GM21447 (cell line): ENCODE data around the gene COL16A1.
"Not testable (repeated sequence)": the region's sequence is repeated elsewhere in the genome, so short reads cannot be mapped to it uniquely, and the experiment has no call there.

Experiments used
- ATAC-seq: cut with Tn5 transposase; IDR thresholded peaks from one replicate; pipeline ENCODE4 v1.9.1; 2021; ENCODE audit not compliant: unreplicated experiment

Gene COL16A1

DNA sequence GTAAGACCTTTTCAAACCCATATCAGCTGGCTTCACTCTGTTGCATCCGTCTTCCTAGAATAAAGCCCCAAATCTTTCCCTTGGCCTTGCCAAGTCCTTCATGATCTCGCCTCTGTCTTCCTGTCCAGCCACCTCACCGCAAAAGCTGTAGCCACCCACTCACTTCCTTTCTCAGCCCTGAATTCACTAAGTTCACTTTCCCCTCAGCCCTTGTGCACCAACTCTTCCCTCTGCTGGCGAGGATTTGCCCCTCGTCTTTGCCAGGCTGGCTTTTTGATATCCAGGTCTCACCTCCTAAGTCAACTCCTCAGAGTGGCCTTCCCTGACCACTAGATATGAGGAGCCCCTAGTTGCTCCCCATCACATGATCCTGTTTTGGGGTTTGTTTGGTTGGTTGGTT is 3.9 kb upstream of the COL16A1 start:
- ATAC-seq: no peak

DNA sequence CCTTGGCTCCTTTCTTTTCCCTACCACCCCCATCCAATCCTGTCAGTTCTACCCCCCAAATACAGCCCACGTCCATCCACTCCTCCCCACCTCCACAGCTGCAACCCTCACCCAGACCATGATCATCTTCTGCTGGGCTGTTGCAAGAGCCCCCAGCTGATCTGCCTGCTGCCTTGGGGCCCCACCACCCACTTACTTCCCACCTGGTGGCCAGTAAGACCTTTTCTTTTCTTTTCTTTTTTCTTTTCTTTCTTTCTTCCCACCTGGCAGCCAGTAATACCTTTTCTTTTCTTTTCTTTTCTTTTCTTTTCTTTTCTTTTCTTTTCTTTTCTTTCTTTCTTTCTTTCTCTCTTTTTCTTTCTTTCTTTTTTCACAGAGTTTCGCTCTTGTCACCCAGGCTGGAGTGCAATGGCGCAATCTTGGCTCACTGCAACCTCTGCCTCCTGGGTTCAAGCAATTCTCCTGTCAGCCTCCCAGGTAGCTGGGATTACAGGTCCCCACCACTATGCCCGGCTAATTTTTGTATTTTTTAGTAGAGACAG is 3.3 kb upstream of the COL16A1 start:
- not testable (repeated sequence) for ATAC-seq

DNA sequence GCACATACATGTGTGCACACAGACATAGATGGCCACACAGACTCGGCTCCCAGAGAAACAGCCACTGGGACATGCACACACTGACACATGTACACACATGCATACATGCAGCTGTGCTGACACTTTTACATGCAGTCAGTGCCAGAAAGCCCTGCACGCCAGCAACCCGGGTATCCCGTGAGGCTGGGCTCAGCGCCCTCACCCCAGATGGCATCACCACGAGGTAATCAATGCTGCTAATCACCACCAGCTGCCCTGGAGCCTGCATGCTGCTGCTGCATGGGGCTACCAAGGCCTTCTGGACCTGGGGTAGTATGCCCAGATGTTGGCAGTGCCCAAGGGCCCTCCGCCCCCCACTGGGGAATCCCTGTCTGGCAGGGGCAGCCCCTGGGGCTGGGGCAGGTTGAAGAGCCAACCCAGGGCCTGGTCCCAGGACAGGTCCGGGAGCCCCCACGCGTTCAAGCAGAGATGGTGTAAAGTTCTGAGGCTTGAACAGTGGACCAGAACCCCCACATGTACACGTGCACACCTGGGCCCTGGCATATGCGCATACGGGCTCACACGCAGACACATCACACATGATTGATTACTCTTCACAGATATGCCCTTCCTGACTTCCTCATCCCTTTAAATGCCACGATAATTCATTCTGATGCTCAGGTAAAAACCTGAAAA is 2.7 kb upstream of the COL16A1 start:
- no peak for ATAC-seq

DNA sequence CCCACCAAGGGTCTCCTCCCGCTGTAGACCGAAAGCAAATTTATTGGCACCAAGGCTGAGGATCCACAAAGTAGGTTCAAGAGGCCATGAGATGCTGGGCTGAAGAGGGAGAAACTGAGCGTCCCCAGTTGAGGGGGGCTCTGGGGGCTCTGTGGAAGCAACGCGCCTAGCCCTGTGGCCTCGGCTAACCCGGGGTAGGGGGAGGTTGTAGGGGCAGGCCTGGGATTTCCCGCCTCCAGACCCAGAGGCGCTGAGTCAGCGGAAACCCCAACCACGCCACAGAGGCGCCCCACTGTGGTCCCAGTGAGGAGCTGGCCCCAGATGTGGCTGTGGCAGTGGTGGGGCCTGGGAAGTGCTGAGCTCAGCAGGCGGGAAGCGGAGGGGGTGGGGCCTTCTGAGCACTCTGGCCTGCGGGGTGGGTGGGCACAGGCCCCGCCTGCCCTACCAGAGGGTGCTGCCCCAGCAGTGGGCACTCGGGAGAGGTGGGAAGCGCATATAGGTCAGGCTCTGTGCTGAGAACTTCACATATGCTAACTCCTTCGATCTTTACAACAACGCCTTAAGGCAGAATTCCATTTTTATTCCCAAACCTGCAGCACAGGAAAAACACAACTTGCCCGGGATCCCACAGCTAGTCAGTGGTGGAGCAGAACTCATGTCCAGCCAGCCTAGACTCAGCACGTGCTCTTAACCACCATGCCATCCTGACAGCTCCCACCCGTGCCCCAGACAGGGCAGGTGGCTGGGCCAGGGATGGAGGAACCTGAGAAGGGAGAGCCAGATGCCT is 1.5 kb upstream of the COL16A1 start:
- ATAC-seq: no peak

DNA sequence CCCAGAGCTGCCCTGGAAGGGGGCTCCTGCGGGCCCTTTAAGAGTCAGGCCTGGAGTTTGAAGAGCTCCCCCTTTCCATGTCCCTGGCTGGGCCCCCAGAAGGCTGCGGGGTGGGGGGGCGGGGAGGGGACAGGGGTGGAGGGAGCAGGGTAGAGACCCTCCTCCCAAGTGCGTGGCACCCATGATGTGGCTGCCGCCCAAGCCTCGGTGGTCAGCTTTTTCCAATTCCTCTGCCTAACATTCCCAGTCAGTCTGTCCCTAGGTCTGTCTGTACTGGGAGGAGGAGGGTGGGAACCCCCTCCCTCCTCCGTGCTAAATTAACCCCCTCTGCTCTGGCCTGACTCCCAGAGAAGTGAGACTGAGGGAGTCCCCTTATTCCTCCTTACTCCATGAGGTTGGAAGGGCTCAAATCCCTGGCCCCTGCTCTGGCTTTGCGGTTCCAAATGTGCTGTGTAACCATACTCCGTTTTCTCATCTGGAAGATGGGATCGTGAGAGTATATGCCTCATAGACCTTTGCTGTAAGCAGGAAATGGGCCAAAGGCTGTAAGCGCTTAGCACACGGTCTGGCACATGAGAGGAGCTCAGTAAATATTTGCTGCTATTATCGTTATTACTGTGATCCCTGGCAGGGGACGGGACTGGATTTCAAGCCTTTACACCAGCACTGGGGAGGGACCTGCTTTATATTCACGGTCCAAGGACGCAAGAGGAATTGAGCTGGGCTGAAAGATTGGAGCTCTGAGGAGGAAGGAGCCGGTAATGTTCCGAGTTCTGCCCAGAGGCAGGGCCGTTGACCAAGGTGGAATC is 658 bp upstream of the COL16A1 start:
- ATAC-seq: no peak

DNA sequence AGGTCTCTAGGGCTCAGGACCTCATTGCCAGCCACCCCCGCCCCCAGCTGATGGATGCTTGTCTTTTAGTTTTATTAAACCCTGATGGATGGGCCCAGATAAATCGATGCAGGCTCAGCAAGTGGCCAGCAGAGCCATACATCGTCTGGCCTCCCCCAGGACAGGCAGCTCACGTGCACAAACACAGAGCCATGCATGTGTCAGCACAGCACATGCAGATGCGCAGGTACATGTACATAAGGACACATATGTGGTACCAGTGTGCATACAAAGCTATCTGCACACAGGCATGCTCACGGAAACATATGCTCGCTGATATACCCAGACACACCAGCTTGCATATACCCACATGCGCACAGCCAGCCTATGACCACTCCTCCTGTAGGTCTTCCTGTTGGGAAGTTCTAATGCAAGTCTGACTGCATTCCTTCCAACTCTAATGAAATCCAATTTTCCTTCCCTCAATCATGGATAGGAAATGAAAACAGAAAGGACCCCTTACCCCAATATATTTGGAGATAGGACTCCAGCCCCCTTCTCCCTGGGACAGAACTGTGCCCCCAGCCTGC is 897 bp downstream of the COL16A1 start:
- no peak for ATAC-seq

DNA sequence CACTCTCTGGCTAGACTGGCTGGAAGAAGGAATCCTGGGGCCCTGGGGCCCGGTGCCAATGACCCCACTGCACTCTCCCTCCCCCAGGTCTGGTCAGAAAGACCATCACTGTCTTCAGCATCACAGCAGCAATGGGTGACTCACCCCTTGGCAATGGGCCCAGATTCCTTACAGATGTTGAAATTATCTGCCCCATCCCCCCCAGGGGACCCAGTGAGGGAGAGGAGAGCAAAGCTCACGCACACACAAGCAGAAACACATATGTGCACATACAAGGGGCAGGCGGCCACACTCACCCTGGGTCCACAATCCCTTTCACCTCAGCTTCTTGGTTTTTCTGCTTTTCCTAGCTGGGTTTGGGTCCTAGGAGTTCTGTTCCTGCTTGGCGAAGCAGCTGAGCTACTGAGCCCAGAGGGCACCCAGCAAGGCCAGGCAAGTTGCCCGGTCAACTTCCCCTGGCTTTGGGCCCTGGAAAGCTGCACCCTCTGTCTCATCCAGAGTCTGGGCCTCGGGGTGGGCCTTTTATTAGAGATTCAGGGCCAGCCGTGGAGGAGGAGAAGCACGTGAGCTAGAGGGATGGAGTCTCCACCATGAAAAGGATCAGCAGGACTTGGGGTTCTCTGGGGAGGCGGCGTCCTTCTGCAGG is 2.6 kb downstream of the COL16A1 start:
- ATAC-seq: no peak

DNA sequence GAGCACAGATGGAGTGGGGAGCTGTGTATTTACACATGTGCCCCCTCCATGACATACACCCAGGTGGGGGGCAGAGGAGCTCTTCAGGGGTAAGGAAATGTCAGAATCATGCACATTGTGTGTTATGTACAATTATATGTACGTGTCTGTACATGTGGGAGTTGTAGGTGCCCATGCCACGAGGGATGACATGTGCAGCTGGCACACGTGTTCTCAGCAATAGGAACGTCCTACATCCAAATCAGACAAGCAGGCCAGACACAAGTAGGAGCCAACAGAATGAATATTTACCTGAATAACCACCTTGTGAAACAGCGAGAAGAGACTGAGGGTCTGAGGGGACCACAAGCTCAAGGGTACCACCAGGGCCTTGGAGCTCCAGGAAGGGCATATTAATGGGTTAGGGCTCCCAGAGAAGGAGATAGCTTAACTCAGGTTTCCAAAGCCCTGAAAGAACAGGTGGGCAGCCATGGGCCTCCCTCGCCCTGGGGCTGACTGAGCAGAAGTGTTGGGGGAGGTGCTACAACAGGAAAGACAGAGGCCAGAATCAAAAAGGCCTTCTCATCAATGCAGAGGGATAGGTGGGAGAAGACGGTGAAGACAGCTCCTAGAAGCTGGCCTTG is 3.2 kb downstream of the COL16A1 start:
- ATAC-seq: no peak

DNA sequence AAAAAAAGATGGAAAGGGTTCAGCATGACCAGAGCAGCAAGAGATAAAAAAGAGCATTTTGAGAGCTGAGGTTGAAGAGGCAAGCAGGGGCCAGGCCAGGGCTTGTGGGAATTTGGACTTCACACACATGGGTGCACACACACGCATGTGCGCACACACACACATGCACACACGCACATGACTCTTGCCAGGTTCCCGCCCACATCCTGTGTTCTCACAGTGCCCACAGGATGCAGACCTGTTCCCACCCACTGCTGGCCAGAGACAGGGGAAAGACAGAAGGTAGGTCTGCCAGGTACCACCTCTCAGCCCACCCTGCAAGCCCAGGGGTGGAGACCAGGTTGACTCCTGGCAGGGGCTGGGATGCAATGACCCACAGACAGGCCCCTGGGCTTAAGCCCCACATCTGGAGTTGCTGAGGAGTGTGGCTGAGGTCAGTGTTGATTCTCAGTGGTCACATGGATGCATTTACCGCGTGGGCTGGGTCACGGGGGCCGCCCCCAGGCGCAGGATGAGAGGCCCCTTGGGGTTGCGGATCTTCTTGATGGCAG is 4.4 kb downstream of the COL16A1 start:
- no peak for ATAC-seq

DNA sequence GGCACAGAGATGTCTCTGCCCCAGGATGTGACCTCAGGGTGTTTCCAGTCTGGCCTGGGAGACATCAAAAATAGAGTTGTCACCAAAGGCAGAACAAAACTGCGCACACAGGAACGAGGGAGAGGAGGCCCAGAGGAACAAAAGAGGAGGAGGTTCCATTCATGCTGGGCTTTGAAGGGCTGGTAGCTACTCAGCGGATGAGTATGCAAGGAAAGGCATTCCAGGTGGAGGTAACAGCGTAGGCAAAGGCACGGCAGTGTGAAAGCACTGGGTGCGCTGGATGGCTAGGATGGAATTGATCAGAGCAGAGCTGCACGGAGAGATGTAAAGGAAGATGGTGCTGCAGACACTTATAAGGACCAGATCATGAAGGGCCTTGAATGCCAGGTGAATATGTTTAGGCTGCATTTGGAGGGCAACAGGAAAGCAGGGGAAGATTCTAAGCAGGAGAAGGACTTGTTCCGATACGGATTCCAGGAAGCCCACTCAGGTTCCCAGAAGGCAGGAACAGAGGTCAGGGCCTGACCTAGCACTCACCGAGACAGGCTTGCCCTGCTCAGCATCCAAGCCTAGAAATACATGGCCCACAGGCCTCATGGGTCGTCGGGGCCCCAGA is 6.3 kb downstream of the COL16A1 start:
- ATAC-seq: no peak

DNA sequence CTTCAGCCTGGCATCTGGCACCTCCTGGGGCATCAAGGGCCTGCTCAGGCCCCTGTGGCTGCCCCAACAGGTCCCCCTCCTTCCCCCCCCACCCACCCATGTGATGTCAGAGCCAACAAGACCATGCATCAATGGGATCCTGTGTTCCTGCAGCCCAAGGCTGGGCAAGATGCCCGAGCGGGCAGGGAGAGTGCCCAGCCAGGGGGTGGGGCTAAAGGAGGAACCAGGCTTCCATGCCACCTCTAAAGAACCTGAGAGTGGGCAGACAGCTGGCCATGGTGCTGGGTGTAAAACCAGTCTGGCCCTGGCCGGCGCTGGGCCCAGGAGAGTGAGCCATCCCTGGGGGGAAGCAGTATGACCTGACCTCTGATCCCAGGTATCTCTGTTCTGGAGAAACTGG is 7.6 kb downstream of the COL16A1 start:
- no peak for ATAC-seq

DNA sequence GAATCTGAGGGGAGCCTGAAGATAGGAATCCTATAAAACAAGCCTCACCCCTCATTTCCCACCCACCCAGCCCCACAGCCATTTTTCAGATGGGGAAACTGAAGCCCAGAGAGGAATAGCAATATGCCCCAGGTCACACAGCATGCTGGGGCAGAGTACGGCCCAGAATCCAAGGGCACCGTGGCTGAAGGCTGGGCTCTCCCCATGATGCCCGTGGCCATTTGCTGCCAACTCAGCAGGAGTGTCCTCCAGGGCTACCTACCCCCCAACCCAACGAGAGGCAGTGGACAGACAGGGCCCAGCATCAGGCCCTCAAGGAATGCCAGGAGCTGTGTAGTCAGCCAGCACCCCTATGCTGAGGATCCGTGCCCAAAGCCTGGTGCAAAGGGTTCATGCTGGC is 8.5 kb downstream of the COL16A1 start:
- no peak for ATAC-seq

DNA sequence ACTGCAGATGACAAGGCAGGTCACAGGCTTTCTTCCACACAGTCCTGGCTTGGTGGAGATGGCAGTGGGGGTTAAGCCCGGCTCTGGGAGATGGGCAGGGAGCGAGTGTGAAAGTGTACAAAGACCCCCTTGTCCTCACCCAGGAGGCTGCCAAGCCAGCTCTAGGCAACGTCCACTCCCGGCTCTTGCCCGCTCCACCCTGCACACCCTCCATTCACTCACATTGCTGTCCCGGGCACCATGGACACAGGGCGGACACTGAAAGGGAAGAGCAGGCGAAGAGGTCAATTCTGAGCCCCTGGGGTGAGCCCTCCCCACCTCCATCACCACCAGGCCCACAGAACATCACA is 8.9 kb downstream of the COL16A1 start:
- ATAC-seq: no peak

DNA sequence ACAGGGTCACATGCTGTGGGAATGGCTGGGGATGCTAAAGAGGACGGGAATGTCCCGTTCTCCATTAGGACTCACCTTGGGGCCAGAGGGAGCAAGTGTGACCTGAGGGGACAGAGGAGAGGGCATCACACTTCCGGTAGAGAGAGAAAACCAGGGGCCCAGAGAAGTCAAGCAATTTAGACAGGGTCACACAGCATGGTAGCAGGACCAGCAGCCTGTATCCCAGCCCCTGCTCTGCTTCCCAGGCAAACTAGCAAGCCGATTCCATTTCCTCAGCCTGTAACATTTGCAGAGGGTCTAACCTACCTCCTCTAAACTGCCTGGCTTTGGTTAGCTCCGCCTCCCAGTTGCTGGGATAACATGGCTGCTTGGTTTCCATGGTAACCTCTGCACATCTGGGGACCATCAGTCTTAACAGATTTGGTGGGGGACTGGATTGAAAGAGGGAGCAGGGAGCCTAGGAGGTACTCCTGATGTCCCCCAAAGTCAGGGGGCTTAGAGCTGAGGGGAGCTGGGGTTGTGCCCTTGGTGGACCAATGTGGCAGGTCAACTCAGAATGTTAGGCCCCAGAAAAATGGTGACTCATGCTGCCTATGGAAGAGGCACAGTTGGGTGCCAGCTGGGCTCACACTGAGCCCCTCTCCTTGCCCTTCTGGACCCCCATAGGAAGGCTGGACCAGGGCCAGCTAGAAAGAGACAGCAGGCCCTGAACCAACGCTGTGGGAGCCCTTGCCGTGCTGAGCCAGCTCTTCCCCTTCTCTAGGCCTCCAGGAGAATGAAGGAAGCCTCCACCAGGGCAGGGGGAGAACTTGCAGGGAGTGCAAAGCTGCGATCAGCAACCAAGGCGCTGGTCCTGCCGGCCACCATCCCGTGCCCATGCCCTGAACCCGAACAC is 9.5 kb downstream of the COL16A1 start:
- no peak for ATAC-seq

DNA sequence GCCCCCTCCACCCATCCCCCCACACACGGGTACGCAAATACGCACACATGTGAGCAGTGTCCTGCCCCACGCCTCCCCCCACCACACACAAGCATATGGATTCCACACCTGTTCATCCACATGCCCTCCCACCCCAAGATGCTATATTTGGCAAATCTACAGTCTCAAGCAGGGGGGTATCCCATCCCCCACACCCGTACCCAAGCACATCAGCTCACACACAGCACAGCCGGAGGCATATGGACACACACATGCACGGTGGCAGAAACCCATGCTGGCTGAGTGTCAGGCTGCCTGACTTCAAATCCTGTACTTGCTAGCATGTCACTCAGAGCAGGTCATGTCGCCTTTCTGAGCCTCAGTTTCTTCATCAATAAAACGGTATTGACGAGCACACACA is 10.6 kb downstream of the COL16A1 start:
- no peak for ATAC-seq

DNA sequence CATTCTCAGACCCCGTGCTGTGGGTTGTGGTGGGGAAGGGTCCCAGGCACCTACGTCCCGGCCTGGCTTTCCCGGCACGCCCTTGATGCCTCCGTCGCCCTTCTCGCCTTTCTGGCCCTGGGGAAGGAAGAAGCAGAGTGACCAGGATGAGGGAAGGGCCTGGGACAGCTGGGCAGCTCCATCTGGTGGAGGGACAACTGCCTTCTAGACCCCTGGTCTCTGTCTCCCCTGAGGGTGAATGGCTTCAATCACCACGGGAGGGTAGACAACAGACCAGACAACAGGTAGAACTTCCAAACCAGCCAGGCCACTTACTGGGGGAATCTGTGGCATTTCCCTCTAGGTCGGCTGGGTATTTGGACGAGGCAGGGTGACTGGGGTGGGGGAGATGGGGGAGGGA is 11.9 kb downstream of the COL16A1 start:
- no peak for ATAC-seq

DNA sequence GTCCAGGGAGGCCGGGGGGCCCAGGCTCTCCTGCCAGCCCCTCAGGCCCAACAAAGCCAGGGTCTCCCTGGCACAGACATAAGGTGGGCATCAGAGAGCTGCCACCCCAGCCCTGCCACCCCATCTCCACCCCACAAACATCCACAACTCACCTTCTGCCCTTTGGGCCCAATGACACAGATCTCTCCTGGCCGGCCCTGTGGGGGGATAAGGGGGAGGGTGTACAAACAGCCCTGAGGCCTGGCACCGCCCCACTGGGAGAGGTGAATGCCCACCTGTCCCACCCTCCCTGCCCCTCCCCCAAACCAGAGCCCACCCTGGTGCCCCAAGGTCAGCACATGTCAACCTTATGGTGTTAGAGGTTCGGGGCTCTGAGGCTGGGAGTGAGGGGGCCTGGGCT is 12.4 kb downstream of the COL16A1 start:
- ATAC-seq: no peak

DNA sequence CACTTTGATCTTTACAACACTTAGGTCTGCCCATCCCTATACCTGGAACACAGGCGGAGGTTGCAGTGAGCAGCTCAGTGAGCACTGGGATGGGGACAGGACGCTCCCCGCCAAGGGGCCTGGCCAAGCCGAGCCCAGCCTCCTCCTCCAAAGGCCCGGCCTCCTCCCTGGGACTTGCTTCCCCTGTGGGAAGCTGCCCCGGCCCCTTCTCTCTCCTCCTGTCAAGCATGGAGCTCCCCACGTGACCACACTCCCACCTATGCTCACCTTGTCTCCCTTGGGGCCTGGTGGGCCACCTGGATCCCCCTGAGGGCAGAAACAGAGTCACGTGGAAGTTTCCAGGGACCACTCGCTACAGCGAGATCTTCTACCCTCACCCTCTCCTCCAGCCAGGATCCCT is 12.9 kb downstream of the COL16A1 start:
- ATAC-seq: no peak

DNA sequence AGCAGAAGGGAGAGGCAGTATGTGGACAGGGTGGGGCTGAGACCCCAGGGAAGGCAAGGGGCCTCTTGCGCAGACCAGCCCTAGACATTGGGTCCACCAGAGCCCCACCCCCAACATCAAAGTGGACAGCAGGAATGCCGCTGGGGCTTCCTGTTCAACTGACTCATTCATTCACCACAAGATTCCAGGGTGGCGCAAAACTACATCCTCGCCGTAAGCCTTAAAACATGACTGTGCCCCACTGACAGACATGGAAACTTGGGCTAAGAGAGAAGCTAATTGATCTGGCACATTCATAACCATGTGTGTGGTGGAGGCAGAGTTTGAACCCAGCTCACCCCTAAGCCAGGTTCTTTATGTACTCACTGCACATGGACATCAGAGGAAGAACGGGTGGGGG is 14.0 kb downstream of the COL16A1 start:
- no peak for ATAC-seq
